Stimulated activated CD8-positive, alpha-beta memory T cell treated with anti-CD3 and anti-CD28 coated beads, Interleukin-7, amount 100 ng/mL, for 24 hours (primary cell): Measurements from ENCODE around the gene GCN1.

Source experiments
- DNase-seq: peaks from one replicate; pipeline ENCODE4 v3.0.0-alpha.2; 2020; ENCODE audit warnings: low read depth

Gene GCN1

DNA sequence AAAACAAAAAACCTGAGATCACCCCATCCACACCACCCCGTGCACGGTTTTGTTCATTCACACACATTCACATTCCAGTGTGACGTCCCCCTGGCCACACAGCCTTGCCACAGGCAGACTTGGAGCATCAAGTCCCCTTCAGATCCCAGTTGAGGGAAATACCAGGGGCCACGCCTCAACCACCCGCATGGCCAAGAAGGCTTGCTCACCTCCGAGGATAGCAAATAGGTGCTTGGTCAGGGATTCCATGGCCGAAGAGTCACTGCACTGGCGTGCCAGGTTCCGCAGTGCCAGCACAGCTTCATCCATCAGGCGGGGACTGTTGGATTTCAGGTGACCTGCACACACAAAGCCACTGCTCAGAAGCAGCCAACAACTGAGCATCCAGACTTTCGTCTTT lies 19.0 kb downstream of the GCN1 start:
- DNase-seq, result no peak

GRCh38 chr12:120175062-120175461 lies 19.5 kb downstream of the GCN1 start:
- no peak for DNase-seq

GRCh38 chr12:120172053-120172452 lies 22.5 kb downstream of the GCN1 start:
- no peak for DNase-seq

DNA sequence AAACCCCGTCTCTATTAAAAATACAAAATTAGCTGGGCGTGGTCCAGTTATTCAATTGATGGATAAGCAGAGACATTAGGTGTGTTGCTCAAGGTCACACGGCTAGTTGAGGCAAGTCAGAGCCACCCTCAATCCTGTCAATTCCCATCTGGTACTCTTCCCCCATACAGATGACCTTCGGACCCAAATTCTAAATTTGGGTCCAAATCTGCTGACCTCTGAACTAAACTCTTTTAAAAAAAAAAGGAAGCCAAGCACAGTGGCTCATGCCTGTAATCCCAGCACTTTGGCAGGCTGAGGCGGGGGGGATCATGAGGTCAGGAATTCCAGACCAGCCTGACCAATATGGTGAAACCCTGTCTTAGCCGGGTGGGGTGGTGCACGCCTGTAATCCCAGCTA lies 23.9 kb downstream of the GCN1 start:
- no peak for DNase-seq

DNA sequence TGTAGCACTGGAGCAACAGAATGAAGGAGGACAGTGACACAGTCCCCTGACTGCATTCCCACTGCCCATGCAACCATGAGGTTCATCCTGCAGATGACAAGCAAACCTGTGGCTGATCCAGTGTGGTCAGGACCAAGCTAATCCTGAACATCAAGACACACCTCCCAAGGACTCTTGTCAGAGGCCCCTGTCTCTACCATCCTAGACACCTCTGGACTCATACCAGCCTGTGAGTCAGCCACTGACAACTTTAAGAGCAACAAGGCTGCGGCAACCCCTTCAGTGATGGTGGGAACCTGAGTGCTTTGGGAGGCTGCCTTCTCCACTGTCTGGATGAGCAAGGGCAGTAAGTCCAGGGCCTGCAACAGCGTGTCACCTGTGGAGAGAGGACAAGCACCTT lies 24.6 kb downstream of the GCN1 start:
- no peak for DNase-seq

- no peak for DNase-seq
These were observed 26.2 kb downstream of the GCN1 start for GRCh38 chr12:120168337-120168736.

GRCh38 chr12:120167529-120168095 lies 26.9 kb downstream of the GCN1 start:
- no peak for DNase-seq

- no peak for DNase-seq
These were observed 30.2 kb downstream of the GCN1 start for GRCh38 chr12:120164293-120164692.

- DNase-seq, result no peak
These were observed 31.8 kb downstream of the GCN1 start for GRCh38 chr12:120162763-120163162.

DNA sequence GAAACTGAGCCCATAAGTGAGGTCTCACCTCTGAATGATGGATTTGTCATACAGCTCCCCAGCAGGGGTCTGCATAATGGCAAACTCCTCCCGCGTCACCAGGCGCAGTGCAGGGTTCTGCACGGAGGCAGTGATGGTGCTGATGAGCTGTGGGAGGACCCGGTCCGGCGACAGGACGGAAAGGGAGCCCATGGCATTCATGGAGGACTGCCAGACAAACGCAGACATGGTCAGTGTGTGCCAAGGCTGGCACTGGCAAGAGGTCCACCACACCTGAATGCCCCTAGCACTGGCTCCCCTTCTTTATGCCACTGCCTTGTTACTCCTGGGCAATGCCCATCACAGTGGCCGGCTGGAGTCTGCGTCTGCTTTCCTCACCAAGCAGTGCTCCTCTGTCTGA lies 32.7 kb downstream of the GCN1 start:
- DNase-seq, result no peak

DNA sequence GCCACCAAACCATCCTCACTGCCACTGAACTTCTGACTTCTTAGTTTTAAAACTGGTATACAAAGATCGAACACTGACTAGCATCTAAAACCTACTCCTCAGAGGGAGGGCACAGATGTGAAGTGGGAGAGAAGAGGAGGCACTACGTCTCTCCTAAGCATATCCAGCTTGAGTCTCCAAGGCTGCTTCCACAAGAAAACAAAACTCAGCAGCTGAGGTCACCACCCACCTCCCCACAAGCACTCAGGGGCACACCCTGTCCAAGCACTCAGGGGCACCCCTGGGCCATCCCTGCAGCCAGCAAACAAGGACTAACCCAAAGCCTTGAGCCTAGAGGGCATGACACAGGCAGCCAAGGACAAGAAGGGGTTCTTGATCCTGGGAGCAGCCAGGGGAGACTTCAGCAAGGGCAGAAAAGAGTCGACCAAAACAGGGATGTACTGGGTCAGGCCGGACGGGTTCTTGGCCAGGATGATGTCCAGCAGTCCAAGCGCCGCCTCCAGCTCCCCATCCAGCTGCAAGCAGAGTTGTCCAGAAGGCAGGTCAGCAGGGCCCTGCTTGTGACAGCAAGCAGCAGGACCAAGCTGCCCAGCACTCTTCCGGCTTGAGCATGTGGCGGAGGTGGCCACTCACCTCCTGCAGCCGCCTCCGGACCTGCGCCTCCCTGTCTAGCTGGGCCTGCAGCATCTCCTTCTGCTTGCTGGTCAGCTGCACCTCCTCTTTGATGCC lies 34.8 kb downstream of the GCN1 start:
- DNase-seq, result no peak

- DNase-seq, result no peak
These were observed 36.2 kb downstream of the GCN1 start for GRCh38 chr12:120158351-120158750.

DNA sequence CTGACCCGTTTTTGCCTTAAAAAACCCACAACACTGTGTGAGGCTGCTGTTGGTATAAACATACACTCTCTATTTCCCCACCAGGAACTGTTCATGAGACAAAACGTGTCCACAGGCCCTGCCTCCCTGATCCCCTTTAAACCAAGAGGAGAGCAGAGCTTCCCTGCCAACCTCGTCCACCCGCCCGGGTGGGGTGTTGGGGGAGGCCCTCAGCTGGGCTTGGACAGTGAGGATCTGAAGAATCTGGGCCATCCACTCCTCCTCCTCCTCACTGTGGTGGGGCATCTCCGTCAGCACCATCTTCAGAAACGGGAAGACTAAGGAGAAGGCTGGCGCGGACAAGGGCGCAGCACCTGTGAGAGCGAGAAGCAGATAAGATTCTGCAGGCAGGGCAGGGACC lies 36.8 kb downstream of the GCN1 start:
- no peak for DNase-seq

DNA sequence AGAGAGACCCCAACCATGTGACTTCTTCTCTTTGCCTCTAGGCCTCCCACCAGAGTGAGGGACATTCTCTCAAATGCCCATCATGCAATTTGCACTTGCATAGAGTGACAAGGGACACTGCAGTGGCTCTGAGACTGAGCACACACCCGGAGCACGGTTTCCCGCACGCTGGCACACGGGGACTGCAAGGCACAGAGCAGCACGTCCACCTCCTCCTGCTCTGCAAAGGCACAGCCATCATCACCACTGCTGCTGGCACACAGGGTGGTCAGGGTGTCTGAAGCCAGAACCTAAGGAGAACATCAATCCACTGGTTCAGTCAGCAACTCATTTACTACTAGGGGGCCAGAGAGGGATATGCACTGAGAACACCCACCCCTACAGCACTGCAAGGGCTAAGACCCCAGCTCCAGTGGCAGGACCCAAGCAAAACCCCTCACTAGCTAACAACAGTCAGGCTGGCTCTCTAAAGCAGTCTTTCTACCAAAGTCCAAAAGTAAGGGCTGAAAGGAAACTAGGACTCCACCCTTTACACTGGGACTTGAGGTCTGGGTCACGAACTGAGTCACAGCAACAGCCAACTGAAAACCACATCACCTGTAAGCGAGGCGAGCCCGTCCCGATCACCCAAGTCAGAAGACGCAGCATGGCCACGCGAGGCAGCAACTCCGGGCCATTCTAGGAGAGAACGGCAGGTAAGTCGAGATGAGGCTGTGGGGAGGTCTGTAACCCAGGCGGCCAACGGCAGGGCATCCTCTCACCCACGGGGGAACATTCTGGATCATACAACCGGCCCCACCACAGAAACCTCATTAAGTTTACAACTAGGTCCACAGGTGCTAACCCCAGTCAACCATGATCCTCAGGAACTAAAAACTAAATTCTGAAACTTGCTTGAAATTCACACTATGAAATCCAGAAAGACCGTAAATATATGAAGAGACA lies 37.9 kb downstream of the GCN1 start:
- no peak for DNase-seq

GRCh38 chr12:120155072-120155471 lies 39.4 kb downstream of the GCN1 start:
- DNase-seq, result no peak

DNA sequence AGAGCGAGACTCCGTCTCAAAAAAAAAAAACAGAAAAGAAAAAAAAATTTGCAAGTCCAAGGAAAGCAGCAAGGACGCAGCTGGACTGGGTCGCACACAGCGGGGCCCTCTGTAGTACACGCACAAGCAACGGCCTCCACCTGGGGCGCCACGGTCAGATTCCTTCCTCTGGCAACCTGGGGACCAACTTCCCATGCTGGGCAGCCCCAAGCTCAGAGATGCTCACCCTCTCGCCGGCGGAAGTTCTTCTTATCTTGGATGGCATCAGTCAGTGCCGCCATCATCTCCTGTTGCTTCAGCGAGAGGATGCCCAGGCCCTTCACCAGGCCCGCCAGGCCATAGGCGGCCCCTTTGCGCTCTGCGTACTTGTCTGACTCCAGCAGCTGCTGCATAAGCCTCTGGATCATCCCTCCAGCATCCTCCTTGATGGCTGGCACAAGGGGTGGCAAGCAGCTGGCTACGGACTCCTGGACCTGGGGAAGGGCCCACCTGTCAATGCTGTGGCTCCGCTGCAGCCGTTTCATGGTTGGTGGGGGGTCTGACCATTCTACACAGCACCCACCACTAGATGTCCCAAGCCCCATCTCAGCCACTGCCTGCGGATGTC lies 43.5 kb downstream of the GCN1 start:
- no peak for DNase-seq

GRCh38 chr12:120148011-120148410 lies 46.5 kb downstream of the GCN1 start:
- DNase-seq, result no peak

- DNase-seq, result no peak
These were observed 49.4 kb downstream of the GCN1 start for GRCh38 chr12:120145164-120145563.

DNA sequence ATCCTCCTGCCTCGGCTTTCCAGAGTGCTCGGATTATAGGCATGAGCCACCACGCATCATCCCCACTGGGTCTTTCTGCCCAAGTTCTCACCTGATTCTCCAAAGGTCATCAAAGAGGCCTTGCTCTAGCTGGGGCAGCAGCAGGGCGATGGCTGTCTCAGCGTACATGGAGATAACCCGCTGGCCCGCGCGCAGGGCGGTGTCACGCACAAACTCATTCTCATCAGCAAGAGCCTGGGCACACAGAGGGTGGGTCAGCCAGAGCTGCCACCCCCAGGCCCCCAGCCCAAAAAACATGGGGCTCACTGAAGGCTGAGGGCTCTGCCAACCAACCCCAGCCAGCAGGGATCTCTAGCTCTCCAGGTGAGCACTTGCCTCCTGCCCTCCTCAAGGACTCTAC lies 50.3 kb downstream of the GCN1 start:
- DNase-seq, result no peak

DNA sequence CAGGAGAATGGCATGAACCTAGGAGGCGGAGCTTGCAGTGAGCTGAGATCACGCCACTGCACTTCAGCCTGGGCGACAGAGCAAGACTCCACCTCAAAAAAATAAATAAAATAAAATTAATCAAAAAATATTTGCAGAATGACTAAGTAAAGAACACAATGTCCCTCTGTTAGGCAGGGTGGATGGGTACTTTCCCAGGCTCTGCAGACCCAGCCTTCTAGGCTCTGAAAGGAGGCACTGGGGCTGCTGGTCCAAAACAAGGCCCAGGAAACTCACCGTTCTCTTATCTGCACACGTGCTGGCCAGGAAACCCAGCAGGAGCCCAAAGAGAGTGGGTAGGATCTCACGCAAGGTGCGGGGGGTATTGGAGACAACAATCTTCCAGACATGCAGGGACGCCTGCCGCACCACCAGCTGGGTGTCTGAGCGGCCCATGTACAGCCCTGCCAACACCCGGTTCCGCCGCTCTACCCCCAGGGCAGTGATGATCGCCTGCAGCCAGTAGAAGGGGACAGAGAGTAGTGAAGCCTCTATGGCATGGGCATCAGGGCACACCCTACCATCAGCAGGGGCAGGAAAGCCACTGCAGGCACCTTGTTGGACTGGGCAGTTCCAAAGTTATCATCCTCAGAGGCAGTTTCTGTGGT lies 52.2 kb downstream of the GCN1 start:
- DNase-seq, result no peak

DNA sequence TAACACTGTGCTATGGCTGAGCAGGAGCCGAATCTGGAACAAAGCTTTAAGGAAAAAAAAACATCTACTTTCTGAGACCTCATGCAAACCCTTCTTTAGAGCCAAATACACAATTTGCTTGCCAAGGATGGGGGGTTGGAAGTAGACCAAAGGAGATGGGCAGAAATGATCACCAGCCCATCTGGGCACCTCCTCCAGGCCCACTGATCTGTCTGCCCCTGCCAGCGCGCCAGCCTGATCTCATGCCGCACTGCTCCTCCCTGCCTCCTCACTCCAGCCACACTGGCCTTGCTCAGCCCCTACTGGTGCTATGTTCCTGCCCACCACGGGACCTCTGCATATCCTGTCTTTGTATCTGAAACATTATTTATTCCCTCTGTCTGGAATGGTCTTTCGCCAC lies 53.2 kb downstream of the GCN1 start:
- no peak for DNase-seq

DNA sequence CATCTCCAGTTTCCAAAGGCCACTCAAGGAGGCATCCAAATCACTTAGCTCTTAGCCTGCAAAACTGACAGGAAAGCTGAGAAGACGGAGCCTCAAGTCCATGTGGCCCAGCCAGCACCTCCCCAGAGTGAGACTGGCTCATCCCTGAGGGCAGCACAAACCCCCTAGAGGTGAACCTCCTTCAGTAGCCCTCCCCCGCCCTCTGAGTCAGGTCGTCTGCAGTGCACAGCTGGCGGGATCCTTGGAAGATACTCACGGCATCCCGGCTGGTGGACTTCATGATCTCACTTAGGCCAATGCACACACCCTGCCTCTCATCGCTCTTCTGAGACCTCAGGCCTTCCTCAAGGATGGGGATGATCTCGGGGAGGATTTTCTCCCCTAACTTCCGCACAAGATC lies 53.9 kb downstream of the GCN1 start:
- DNase-seq, result no peak
